ENCODE measurements around the gene DNAJB2.
"Not testable (repeated sequence)": the region's sequence is repeated elsewhere in the genome, so short reads cannot be mapped to it uniquely, and the experiment has no call there.

The DNAJB2 gene

GRCh38 chr2:219286436-219287115 lies 7.4 kb downstream of the DNAJB2 start:
- no peak for DNase-seq

GRCh38 chr2:219287116-219287440 lies 7.9 kb downstream of the DNAJB2 start:
- not testable (repeated sequence) for DNase-seq

GRCh38 chr2:219287580-219288265 lies 8.6 kb downstream of the DNAJB2 start:
- DNase-seq: no peak

- DNase-seq: no peak
Observed at GRCh38 chr2:219289195-219289536, 10.0 kb downstream of the DNAJB2 start.

GRCh38 chr2:219289537-219290361 lies 10.6 kb downstream of the DNAJB2 start:
- DNase-seq: no peak

GRCh38 chr2:219290381-219291171 lies 11.4 kb downstream of the DNAJB2 start:
- no peak for DNase-seq

GRCh38 chr2:219291394-219291793 lies 12.2 kb downstream of the DNAJB2 start:
- no peak for DNase-seq

GRCh38 chr2:219291910-219292490 lies 12.8 kb downstream of the DNAJB2 start:
- DNase-seq: no peak

GRCh38 chr2:219292616-219293015 lies 13.4 kb downstream of the DNAJB2 start:
- DNase-seq: no peak

GRCh38 chr2:219293736-219294231 lies 14.6 kb downstream of the DNAJB2 start:
- DNase-seq: no peak

- peak; percentile 68 for DNase-seq
Observed at GRCh38 chr2:219294356-219295351, 15.5 kb downstream of the DNAJB2 start.

GRCh38 chr2:219296142-219296541 lies 17.0 kb downstream of the DNAJB2 start:
- DNase-seq: no peak

- DNase-seq: no peak
Observed at GRCh38 chr2:219296631-219297391, 17.6 kb downstream of the DNAJB2 start.

- DNase-seq: no peak
Observed at GRCh38 chr2:219297766-219298456, 18.7 kb downstream of the DNAJB2 start.

GRCh38 chr2:219298759-219299371 lies 19.7 kb downstream of the DNAJB2 start:
- DNase-seq: peak; percentile 59

- no peak for DNase-seq
Observed at GRCh38 chr2:219299372-219299760, 20.2 kb downstream of the DNAJB2 start.

- no peak for DNase-seq
Observed at GRCh38 chr2:219300022-219300421, 20.9 kb downstream of the DNAJB2 start.

GRCh38 chr2:219302412-219302968 lies 23.3 kb downstream of the DNAJB2 start:
- no peak for DNase-seq

GRCh38 chr2:219304223-219304622 lies 25.1 kb downstream of the DNAJB2 start:
- DNase-seq: no peak

All from NK-92 treated with Interleukin-12 subunit alpha and Interleukin-12 subunit beta, amount 100 ng/mL, for 24 hours (cell line).